ENCODE data around the gene CCL1. TPM values are rescaled to one million over a fixed set of nuclear protein-coding genes. Genes with fewer than 3 reads are reported as not detected.

Gene CCL1
- total RNA-seq, 1 donor from 2014 or later = not detected

- Histone ChIP-seq H3K9me3 (ENCODE audit: low read depth) (no peaks in the 10 kb centered on the region), H3K36me3 (no peaks in the 10 kb centered on the region), H4K20me1 (ENCODE audit: low read depth) (no peaks in the 10 kb centered on the region), H3K27me3 (no peaks in the 10 kb centered on the region), H3K4me1 (no peaks in the 10 kb centered on the region), H2AFZ (replicated peaks) (no peak overlapping the region), H3K27ac (no peak overlapping the region), H3K79me2 (ENCODE audit: low read depth) (no peaks in the 10 kb centered on the region), H3K4me2 (no peak overlapping the region), H3K4me3 (no peak overlapping the region), H3F3A (ENCODE audit: low read depth) (no peaks in the 10 kb centered on the region), H3K9ac (no peak overlapping the region)
- Mint-ChIP-seq H3K4me1 (no peaks in the 10 kb centered on the region), H3K36me3 (no peaks in the 10 kb centered on the region), H3K27ac (no peak overlapping the region), H3K4me3 (no peak overlapping the region), H3K9me3 (no peaks in the 10 kb centered on the region), H3K27me3 (ENCODE audit: insufficient read depth, low read depth) (peaks cover 2% of the 10 kb centered on the region)
- no peak for TF ChIP-seq EZH2phosphoT487 (IDR thresholded peaks at IDR 0.05)
- no peak for TF ChIP-seq CTCF (IDR thresholded peaks at IDR 0.05)
- no peak for TF ChIP-seq EZH2 (IDR thresholded peaks at IDR 0.05)
- DNase-seq (ENCODE audit: low spot score) = no peak
These were observed 6.0 kb upstream of the CCL1 start for GRCh38 chr17:34368946-34369500.

- Mint-ChIP-seq H3K4me3 (no peak overlapping the region), H3K27ac (no peak overlapping the region), H3K27me3 (ENCODE audit: insufficient read depth, low read depth) (peaks cover 4% of the 10 kb centered on the region), H3K9me3 (no peaks in the 10 kb centered on the region), H3K36me3 (no peaks in the 10 kb centered on the region), H3K4me1 (no peaks in the 10 kb centered on the region)
- no peak overlapping the region for H2AFZ ChIP-seq (replicated peaks)
- H3K27ac ChIP-seq = no peak overlapping the region
- no peak for TF ChIP-seq EZH2 (IDR thresholded peaks at IDR 0.05)
- TF ChIP-seq CTCF (IDR thresholded peaks at IDR 0.05) = no peak
- TF ChIP-seq EZH2phosphoT487 (IDR thresholded peaks at IDR 0.05) = no peak
- no peak overlapping the region for H3K9ac ChIP-seq
- H3K4me3 ChIP-seq = no peak overlapping the region
- H3K79me2 ChIP-seq (ENCODE audit: low read depth) = no peaks in the 10 kb centered on the region
- no peaks in the 10 kb centered on the region for H3K36me3 ChIP-seq
- no peak for DNase-seq (ENCODE audit: low spot score)
- no peaks in the 10 kb centered on the region for H3F3A ChIP-seq (ENCODE audit: low read depth)
- no peak overlapping the region for H3K4me2 ChIP-seq
- H3K4me1 ChIP-seq = no peaks in the 10 kb centered on the region
- H3K27me3 ChIP-seq = no peaks in the 10 kb centered on the region
- H3K9me3 ChIP-seq (ENCODE audit: low read depth) = no peaks in the 10 kb centered on the region
- no peaks in the 10 kb centered on the region for H4K20me1 ChIP-seq (ENCODE audit: low read depth)
These were observed 5.3 kb upstream of the CCL1 start for GRCh38 chr17:34368196-34368945.

- no peaks in the 10 kb centered on the region for H3K27me3 ChIP-seq
- DNase-seq (ENCODE audit: low spot score) = no peak
- H4K20me1 ChIP-seq (ENCODE audit: low read depth) = no peaks in the 10 kb centered on the region
These were observed 4.6 kb upstream of the CCL1 start for GRCh38 chr17:34367486-34368195.

More at GRCh38 chr17:34367486-34368195, 4.6 kb upstream of the CCL1 start:
- Histone ChIP-seq H3K4me2 (no peak overlapping the region), H3K4me1 (no peaks in the 10 kb centered on the region), H2AFZ (replicated peaks) (no peak overlapping the region), H3K27ac (no peak overlapping the region), H3F3A (ENCODE audit: low read depth) (no peaks in the 10 kb centered on the region), H3K36me3 (no peaks in the 10 kb centered on the region), H3K9me3 (ENCODE audit: low read depth) (no peaks in the 10 kb centered on the region), H3K4me3 (no peak overlapping the region), H3K79me2 (ENCODE audit: low read depth) (no peaks in the 10 kb centered on the region), H3K9ac (no peak overlapping the region)
- no peaks in the 10 kb centered on the region for H3K9me3 Mint-ChIP-seq
- no peaks in the 10 kb centered on the region for H3K4me1 Mint-ChIP-seq
- no peak overlapping the region for H3K4me3 Mint-ChIP-seq
- H3K36me3 Mint-ChIP-seq = no peaks in the 10 kb centered on the region
- H3K27me3 Mint-ChIP-seq (ENCODE audit: insufficient read depth, low read depth) = peaks cover 4% of the 10 kb centered on the region
- TF ChIP-seq CTCF (IDR thresholded peaks at IDR 0.05) (no peak), EZH2phosphoT487 (IDR thresholded peaks at IDR 0.05) (no peak), EZH2 (IDR thresholded peaks at IDR 0.05) (no peak)
- no peak overlapping the region for H3K27ac Mint-ChIP-seq
